ACHN (cell line): ENCODE results near the gene SAMD4A.

Source experiments
- DNase-seq: peaks from one replicate; pipeline ENCODE4 v3.0.0-alpha.2; 2015
- in situ Hi-C: cut with HindIII; loops from 2 replicates; pipeline ENCODE4 v1.10.0; 2017; ENCODE audit warnings: low sequenced_read_pairs, low pct_ligation_motif_present, low pct_unique_long_range_greater_than_20kb

The SAMD4A gene

DNA sequence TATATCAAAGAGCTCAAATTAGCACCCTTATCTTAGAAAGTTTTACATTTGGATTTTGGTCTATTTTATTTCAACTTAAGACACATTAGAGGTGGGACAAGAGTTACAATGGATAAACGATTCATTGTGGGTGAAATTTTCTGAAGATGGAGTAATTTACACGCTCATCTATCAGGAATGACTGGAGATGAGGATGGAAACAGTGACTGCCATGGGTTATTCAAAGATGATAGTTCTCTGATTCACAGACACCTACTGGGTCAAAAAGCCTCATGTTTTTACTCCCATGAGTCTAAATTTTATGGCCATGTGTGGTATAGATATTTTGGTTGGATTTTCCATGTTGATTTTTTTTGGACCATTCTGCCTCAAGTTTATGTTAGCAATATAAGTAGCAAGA is 22.1 kb downstream of the SAMD4A start:
- DNase-seq = peak; percentile 53
- in situ Hi-C loops = no loop called here

DNA sequence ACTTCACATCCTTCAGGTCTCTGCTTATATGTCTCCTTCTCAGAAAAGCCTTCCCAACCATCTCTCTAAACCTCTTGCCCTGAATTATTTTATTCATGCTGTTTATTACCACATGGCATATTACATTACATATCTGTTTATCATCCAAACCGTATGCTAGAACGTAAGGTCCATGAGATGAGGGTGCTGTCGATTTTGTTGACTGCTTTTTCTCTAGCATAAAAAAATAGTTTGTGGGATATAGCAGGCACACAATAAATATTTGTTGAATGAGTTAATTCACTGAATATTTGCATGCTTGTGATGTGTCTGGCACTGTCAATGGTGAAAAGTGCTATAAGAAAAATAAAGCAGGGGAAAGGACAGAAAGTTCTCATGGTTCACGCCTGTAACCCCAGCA is 22.9 kb downstream of the SAMD4A start:
- in situ Hi-C loops = no loop called here
- DNase-seq = no peak

DNA sequence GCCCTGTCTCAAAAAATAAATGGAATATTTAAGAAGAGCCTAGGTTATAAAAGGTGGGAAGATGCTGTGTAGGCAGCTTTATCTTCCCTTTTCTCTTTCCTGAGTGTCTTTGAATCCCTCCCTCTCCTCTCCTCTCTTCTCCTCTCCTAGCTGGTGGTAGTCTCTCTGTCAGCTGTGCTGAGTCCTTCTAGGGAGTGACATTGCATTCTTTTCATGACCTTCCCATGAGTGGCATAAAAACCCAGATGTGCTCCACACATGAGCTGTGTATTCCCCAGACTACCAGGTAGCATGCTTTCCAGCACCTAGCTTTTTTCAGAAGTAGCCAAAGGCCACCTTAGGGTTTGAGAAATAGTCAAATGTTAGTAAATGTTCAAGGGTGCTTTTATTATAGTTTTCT is 23.6 kb downstream of the SAMD4A start:
- in situ Hi-C loops = no loop called here
- no peak for DNase-seq

GRCh38 chr14:54591461-54591860 is 24.5 kb downstream of the SAMD4A start:
- in situ Hi-C loops = no loop called here
- DNase-seq = no peak

DNA sequence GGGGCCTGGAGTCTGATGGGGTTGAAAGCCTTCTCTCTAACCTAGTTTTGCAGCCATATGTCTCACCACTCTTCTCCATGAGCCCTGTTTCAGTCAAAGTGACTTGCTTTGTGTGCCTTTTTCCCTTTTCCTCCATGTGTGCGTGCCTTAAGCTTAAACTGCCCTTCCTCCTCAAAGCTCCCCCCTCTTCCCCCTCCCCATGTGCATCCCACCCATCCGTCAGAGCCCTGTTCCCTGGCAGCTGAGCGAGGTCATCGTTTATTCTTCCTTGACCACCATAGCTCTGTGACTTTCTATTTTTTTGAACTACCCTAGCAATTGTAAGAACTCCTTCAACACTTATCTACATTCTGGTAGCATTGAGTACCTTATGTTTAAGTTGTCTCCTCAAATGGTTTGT is 24.9 kb downstream of the SAMD4A start:
- no peak for DNase-seq
- in situ Hi-C loops = no loop called here

DNA sequence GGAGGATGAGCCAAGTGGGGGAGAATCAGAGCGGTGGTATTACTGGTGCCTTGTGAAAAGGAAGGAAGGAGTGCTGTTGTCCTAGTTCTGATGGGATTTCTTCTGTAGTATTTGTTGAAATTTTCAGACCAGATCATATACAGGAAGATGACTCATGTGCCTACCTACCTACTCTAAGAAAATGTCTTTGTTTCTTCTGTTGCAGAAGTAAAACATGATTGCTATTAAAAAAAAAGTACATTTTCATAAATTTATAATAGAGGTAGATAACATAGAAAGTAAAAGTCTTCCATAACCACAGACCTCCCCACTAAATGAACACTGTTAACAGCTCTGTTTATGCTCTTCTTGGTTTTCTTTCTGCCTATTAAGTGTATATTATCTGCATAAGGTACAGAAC is 26.9 kb downstream of the SAMD4A start:
- in situ Hi-C loops = no loop called here
- DNase-seq = no peak

DNA sequence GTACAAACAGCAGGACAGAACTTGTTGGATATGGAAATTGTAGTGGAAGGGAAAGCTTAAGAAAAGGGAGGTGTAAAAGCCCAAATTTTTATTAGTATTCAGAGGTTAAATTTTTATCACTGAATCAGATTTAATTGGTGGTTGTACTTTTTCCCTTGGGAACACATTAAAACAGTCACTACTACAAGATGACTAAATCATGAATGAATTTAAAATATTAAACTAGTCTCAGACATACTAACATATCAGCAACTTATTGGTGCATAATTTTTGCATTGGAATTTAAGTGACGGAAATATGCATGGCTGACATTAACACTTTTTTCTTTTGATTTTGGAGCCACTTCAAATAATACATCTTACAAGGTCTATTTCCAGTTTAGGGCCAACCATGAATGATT is 27.6 kb downstream of the SAMD4A start:
- DNase-seq = no peak
- in situ Hi-C loops = no loop called here

DNA sequence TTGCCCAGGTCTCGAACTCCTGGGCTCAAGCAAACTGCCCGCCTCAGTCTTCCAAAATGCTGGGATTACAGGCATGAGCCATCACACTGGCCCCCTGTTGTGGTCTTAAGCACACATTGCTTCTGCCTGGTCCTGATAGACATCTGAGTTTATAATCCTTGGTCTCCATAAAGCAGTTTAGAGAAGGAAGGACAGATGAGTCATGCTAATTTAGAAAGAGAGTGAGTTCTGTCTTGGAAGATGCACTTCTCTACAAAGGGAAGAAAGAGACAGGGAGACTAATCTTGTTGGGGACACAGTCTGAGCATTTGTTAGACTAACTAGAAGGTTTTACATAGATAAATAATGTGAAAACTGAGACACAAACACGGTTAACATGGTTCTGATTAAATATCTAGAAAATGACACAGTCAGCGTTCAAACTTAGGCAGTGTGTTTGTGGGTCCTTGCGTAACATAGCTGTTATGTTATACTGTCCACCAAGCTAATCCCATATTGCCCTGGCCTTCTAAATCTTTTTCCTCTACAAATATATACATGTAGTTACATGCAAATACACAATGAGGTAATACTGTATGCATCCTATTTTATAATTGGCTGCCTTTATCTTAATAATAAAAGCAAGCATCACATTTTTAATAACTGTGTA is 31.0 kb downstream of the SAMD4A start:
- in situ Hi-C loops = no loop called here
- DNase-seq = no peak

DNA sequence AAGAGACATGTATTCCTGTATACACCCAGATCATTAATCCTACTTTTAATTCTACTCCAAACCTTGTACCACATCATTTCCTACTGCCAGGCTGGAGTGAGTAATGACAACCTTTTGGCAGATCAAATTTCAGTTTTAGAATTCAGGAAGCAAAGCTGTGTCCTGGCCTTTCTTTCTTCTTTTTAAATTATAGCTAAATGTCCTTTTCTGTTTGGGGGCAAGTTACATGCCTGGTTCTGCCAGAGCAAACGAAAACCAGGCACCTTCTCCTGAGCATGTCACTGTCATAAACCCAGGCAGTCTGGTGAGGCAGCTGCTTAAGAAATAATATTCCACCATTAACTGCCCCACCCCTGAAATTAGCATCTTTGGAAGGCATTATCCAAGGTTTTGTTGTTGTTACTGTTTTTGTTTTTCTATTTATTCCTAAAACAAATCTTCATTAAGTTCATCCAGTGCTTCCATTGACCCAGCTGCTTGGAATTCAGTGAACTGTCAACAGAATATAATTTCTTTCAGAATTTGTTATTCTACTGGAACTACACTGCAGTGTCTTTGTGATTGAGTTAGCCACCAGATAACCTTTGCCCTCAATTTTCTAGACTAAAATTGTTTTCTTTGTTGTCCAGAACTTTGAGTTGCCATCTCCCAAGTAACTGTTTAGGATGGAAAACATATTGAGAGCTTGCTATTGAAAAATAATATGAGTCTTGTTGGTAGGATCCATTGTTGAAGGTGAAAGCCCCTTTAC is 33.2 kb downstream of the SAMD4A start:
- in situ Hi-C loops = no loop called here
- DNase-seq = no peak

DNA sequence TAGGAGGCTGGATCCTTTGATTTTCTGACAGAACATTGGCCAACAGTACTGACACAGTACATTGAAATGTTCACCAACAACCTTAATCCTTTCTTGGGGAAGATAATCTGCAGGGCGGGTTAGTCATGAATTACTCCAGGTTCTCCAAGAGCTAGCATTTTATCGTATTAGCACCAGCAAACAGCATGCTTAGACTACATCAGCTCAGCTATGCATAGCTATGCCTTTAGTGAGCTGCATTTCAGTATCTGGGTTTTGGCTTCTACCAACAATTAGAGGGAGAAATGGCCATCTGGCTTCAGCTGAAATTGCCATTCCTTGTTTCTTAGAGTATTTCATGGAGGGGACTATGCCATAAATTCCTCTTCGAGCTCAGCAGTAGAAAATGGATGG is 33.8 kb downstream of the SAMD4A start:
- in situ Hi-C loops = no loop called here
- DNase-seq = no peak

DNA sequence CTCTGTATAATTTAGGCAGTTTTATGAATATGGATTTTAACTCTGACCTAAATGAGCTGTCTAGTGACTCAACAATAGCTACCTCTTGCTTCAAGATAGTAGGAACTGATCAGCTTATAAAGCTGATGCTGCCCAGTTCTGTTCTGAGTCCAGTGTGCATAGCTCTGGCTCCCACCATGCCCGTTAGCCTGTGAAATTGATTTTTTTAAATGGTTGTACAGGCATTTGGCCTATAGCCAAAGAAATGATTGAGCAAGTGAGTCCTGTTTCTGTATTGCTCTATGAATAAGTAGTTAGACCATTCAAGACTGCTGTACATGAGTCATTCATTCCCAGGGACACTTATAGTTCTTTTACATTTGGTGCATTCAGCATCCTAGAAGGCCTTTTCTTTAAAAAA is 36.4 kb downstream of the SAMD4A start:
- in situ Hi-C loops = no loop called here
- no peak for DNase-seq

- no peak for DNase-seq
- in situ Hi-C loops = no loop called here
Observed at GRCh38 chr14:54606178-54606577, 39.2 kb downstream of the SAMD4A start.

DNA sequence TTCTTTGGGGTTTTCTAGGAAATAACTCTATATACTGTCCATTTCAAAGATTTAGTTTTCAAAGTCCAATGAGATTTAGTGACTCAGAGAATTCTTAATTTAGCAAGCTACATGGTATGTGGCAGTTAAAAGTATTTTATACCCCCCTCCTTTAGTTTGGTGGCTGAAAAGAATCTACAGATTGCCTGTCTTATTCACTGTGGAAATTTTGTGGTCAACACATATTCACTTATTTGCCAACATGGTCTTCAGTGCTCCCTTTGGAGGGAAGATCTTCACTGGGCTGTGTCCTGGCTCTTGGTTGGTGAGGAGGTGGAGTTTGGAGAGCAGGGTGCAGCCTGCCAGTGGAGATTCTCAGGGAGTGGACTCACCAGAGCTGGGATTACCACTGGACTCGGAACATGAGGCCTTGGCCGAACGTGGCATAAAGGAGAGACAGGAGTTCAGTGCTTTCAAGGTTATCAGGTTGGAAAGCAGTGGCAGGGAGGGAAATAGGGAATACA is 39.8 kb downstream of the SAMD4A start:
- DNase-seq = no peak
- in situ Hi-C loops = no loop called here

DNA sequence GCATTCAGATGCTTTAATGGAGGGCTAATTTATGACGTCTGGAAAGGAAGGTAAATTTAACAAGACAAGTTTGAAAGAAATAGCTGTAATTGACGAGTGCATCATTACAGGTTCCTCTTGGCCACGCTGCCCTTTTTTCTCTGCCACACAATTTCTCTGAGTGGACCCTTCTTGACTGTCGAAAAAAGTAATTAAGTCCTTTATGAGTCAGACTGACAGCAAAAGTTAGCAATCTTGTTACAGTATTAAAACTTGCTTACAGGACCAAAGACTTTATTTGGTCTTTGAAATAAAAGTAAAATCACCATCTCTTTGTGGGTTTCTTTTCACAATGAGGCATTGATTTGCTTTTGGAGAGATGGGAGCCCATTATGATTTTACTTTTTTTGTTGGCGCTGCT is 42.6 kb downstream of the SAMD4A start:
- in situ Hi-C loops = no loop called here
- no peak for DNase-seq

DNA sequence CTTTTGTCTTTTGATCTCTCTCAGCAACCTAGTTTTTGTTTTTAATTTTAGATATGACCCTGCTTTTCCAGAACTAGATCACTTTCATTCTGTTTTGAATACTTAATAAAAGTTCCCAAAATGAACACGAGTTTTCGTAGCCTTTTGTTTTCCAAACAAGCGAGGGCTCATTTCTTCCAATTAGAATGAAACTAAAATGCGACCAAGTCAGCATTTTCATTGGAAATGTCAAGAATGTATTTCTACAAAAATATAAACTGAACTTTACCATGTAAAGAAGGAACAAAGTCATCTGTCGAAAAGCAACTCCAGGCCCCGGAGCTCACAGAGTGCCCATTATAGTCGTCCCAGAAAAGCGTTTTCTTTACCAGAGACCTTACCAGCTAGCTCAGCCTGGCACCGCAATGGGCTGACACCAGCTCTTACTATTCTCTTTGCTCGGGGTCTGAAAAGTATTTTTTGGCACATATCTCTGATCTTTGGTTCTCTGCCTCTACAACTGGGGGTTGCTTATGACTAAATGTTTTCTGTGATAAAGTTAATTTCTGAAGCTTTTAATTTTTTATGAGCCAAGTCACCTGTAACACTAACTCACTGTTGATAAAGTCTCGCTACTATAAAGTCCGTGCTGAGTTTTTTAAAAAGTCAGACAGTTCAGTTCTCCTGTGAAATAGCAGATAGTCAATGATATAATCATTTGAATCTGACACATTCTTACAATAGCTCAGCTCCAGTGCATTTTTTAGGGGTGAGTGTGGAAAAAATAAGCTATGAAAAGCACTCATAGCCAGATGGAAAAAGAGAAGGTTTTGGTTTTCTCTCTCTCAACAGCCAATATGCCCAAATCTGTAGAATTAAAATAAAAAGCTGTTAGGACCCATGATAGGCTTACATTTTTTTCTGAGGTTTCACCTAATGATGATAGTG is 43.4 kb downstream of the SAMD4A start:
- DNase-seq = peak; percentile 10
- in situ Hi-C loops = no loop called here

- in situ Hi-C loops = no loop called here
- no peak for DNase-seq
Observed at GRCh38 chr14:54614296-54614695, 47.4 kb downstream of the SAMD4A start.

DNA sequence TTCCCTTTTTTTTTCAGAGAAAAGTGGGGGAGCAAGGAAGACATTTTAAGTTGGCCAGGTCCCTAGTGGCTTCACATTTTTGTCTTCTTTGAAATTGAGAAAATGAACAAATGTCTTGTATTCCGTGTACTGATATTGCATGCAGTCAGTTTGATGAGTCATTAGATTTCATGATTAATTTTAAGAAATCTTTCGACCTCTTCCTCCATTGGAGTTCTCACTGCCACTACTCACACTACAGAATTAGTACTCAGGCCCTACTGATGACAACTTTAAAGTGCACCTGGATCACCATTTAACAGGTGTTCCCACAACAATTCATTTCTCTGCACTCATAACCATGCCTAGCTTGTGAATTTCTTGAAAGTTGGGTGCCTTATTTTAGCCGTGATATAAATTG is 50.5 kb downstream of the SAMD4A start:
- DNase-seq = no peak
- in situ Hi-C loops = no loop called here

DNA sequence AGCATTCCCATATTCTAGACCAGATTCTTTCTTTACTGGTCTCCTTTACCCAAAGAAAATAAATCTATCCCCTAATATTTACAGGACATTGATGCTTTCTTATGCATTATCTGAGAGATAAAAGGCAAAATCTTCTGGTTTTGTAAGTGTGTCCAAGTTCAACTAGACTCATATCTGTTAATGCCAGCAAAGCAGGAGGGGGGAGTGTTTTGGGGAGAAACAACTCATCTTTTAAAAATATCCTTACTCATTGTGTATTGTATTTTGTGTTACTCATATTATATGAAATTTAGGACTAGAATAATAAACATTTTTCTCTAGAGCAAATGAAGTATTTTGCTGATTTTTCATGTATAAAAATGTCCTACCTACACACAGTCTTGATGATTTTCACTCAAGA is 54.8 kb downstream of the SAMD4A start:
- in situ Hi-C loops = no loop called here
- DNase-seq = no peak

- in situ Hi-C loops = no loop called here
- DNase-seq = no peak
Observed at GRCh38 chr14:54622192-54622958, 55.4 kb downstream of the SAMD4A start.
